ENCODE data around the gene MORN5.

- TF ChIP-seq, protein P1, sequence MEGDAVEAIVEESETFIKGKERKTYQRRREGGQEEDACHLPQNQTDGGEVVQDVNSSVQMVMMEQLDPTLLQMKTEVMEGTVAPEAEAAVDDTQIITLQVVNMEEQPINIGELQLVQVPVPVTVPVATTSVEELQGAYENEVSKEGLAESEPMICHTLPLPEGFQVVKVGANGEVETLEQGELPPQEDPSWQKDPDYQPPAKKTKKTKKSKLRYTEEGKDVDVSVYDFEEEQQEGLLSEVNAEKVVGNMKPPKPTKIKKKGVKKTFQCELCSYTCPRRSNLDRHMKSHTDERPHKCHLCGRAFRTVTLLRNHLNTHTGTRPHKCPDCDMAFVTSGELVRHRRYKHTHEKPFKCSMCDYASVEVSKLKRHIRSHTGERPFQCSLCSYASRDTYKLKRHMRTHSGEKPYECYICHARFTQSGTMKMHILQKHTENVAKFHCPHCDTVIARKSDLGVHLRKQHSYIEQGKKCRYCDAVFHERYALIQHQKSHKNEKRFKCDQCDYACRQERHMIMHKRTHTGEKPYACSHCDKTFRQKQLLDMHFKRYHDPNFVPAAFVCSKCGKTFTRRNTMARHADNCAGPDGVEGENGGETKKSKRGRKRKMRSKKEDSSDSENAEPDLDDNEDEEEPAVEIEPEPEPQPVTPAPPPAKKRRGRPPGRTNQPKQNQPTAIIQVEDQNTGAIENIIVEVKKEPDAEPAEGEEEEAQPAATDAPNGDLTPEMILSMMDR (conservative IDR thresholded peaks at IDR 0.05 in 1 of 2, IDR thresholded peaks at IDR 0.05 in 1 of 2; ENCODE audit: low read depth in 1 of 2, low read length in 2 of 2): no peak
- TF ChIP-seq EZH2 (IDR thresholded peaks at IDR 0.05; ENCODE audit: low read length, missing control alignments): peak; percentile 82
Observed at GRCh38 chr9:122220673-122221182, 61.0 kb downstream of the MORN5 start.

Data from fibroblast of lung (primary cell).